ENCODE data around the gene TRIM60. TPM values are rescaled to one million over a fixed set of nuclear protein-coding genes. Genes with fewer than 3 reads are reported as not detected.
"Not testable (repeated sequence)": the region's sequence is repeated elsewhere in the genome, so short reads cannot be mapped to it uniquely, and the experiment has no call there.

Gene TRIM60
- polyA plus RNA-seq, 2 donors, result not detected

- H3K9me3 ChIP-seq (ENCODE audit: control insufficient read depth in 2 of 2, insufficient read depth in 1 of 2, low read depth in 1 of 2, low read length in 1 of 2), result no peaks in the 10 kb centered on the region
- no peaks in the 10 kb centered on the region for H3K4me1 ChIP-seq (ENCODE audit: control insufficient read depth in 2 of 2, insufficient read depth in 2 of 2, low read length in 1 of 2)
- no peak overlapping the region for H3K4me3 ChIP-seq (ENCODE audit: low read depth in 1 of 2, low read length in 2 of 2)
- no peaks in the 10 kb centered on the region for H3K27me3 ChIP-seq (ENCODE audit: control insufficient read depth in 1 of 2, insufficient read depth in 2 of 2, low read length in 2 of 2)
- H3K36me3 ChIP-seq (ENCODE audit: control insufficient read depth in 2 of 2, insufficient read depth in 2 of 2, low read length in 1 of 2), result no peaks in the 10 kb centered on the region
- 66 to 83% methylated on average over 5 of the region's 5 CpGs for WGBS, 2 donors
- no peak overlapping the region for H3K27ac ChIP-seq (ENCODE audit: low read depth in 2 of 2, low read length in 1 of 2)
These were observed 16.4 kb downstream of the TRIM60 start for GRCh38 chr4:165048170-165048569.

- no peaks in the 10 kb centered on the region for H3K9me3 ChIP-seq (ENCODE audit: control insufficient read depth in 2 of 2, insufficient read depth in 1 of 2, low read depth in 1 of 2, low read length in 1 of 2)
- no peak overlapping the region for H3K4me3 ChIP-seq (ENCODE audit: low read depth in 1 of 2, low read length in 2 of 2)
- whole genome bisulfite sequencing, 2 donors, result 60 to 72% methylated on average over 3 of the region's 3 CpGs
- peaks cover 0 to 2% of the 10 kb centered on the region in 2 donors for H3K36me3 ChIP-seq (ENCODE audit: control insufficient read depth in 2 of 2, insufficient read depth in 2 of 2, low read length in 1 of 2)
- no peaks in the 10 kb centered on the region for H3K27me3 ChIP-seq (ENCODE audit: control insufficient read depth in 1 of 2, insufficient read depth in 2 of 2, low read length in 2 of 2)
- H3K4me1 ChIP-seq (ENCODE audit: control insufficient read depth in 2 of 2, insufficient read depth in 2 of 2, low read length in 1 of 2), result no peaks in the 10 kb centered on the region
- H3K27ac ChIP-seq (ENCODE audit: low read depth in 2 of 2, low read length in 1 of 2), result no peak overlapping the region
These were observed 20.8 kb downstream of the TRIM60 start for GRCh38 chr4:165052627-165053026.

- 71 to 72% methylated on average over 6 of the region's 6 CpGs for WGBS, 2 donors
- H3K4me1 ChIP-seq (ENCODE audit: control insufficient read depth in 2 of 2, insufficient read depth in 2 of 2, low read length in 1 of 2), result no peaks in the 10 kb centered on the region
- H3K9me3 ChIP-seq (ENCODE audit: control insufficient read depth in 2 of 2, insufficient read depth in 1 of 2, low read depth in 1 of 2, low read length in 1 of 2), result no peaks in the 10 kb centered on the region
- no peaks in the 10 kb centered on the region for H3K27me3 ChIP-seq (ENCODE audit: control insufficient read depth in 1 of 2, insufficient read depth in 2 of 2, low read length in 2 of 2)
- peaks cover 0 to 2% of the 10 kb centered on the region in 2 donors for H3K36me3 ChIP-seq (ENCODE audit: control insufficient read depth in 2 of 2, insufficient read depth in 2 of 2, low read length in 1 of 2)
- H3K4me3 ChIP-seq (ENCODE audit: low read depth in 1 of 2, low read length in 2 of 2), result no peak within 1 kb of the TSS
- H3K27ac ChIP-seq (ENCODE audit: low read depth in 2 of 2, low read length in 1 of 2), result no peak within 1 kb of the TSS
These were observed 21.8 kb downstream of the TRIM60 start, which contains the start of gene TRIM75 for GRCh38 chr4:165053645-165054044. Gene TRIM75 (plus strand): TSS chr4:165053866. CDS start chr4:165059148, 5,282 bp downstream.

GRCh38 chr4:165055601-165056000 lies 23.8 kb downstream of the TRIM60 start:
- H3K9me3 ChIP-seq (ENCODE audit: control insufficient read depth in 2 of 2, insufficient read depth in 1 of 2, low read depth in 1 of 2, low read length in 1 of 2), result no peaks in the 10 kb centered on the region
- no peak overlapping the region for H3K27ac ChIP-seq (ENCODE audit: low read depth in 2 of 2, low read length in 1 of 2)
- H3K4me3 ChIP-seq (ENCODE audit: low read depth in 1 of 2, low read length in 2 of 2), result no peak overlapping the region
- H3K4me1 ChIP-seq (ENCODE audit: control insufficient read depth in 2 of 2, insufficient read depth in 2 of 2, low read length in 1 of 2), result no peaks in the 10 kb centered on the region
- 84 to 85% methylated on average over 9 of the region's 9 CpGs for WGBS, 2 donors
- H3K36me3 ChIP-seq (ENCODE audit: control insufficient read depth in 2 of 2, insufficient read depth in 2 of 2, low read length in 1 of 2), result peaks cover 0 to 2% of the 10 kb centered on the region in 2 donors
- no peaks in the 10 kb centered on the region for H3K27me3 ChIP-seq (ENCODE audit: control insufficient read depth in 1 of 2, insufficient read depth in 2 of 2, low read length in 2 of 2)

GRCh38 chr4:165058666-165059065 lies 26.9 kb downstream of the TRIM60 start:
- Histone ChIP-seq H3K36me3 (ENCODE audit: control insufficient read depth in 2 of 2, insufficient read depth in 2 of 2, low read length in 1 of 2) (peaks cover 0 to 2% of the 10 kb centered on the region in 2 donors), H3K4me1 (ENCODE audit: control insufficient read depth in 2 of 2, insufficient read depth in 2 of 2, low read length in 1 of 2) (no peaks in the 10 kb centered on the region), H3K9me3 (ENCODE audit: control insufficient read depth in 2 of 2, insufficient read depth in 1 of 2, low read depth in 1 of 2, low read length in 1 of 2) (no peaks in the 10 kb centered on the region), H3K27me3 (ENCODE audit: control insufficient read depth in 1 of 2, insufficient read depth in 2 of 2, low read length in 2 of 2) (no peaks in the 10 kb centered on the region), H3K4me3 (ENCODE audit: low read depth in 1 of 2, low read length in 2 of 2) (no peak overlapping the region), H3K27ac (ENCODE audit: low read depth in 2 of 2, low read length in 1 of 2) (no peak overlapping the region)
- WGBS, 2 donors, result 59 to 74% methylated on average over 2 of the region's 2 CpGs

GRCh38 chr4:165059386-165059785 lies 27.6 kb downstream of the TRIM60 start:
- WGBS, 2 donors, result 78% methylated on average over 4 of the region's 4 CpGs
- Histone ChIP-seq H3K4me3 (ENCODE audit: low read depth in 1 of 2, low read length in 2 of 2) (no peak overlapping the region), H3K4me1 (ENCODE audit: control insufficient read depth in 2 of 2, insufficient read depth in 2 of 2, low read length in 1 of 2) (no peaks in the 10 kb centered on the region), H3K27ac (ENCODE audit: low read depth in 2 of 2, low read length in 1 of 2) (no peak overlapping the region), H3K27me3 (ENCODE audit: control insufficient read depth in 1 of 2, insufficient read depth in 2 of 2, low read length in 2 of 2) (no peaks in the 10 kb centered on the region), H3K36me3 (ENCODE audit: control insufficient read depth in 2 of 2, insufficient read depth in 2 of 2, low read length in 1 of 2) (no peaks in the 10 kb centered on the region), H3K9me3 (ENCODE audit: control insufficient read depth in 2 of 2, insufficient read depth in 1 of 2, low read depth in 1 of 2, low read length in 1 of 2) (no peaks in the 10 kb centered on the region)

GRCh38 chr4:165060938-165061337 lies 29.1 kb downstream of the TRIM60 start:
- no peaks in the 10 kb centered on the region for H3K4me1 ChIP-seq (ENCODE audit: control insufficient read depth in 2 of 2, insufficient read depth in 2 of 2, low read length in 1 of 2)
- H3K4me3 ChIP-seq (ENCODE audit: low read depth in 1 of 2, low read length in 2 of 2), result no peak overlapping the region
- no peaks in the 10 kb centered on the region for H3K9me3 ChIP-seq (ENCODE audit: control insufficient read depth in 2 of 2, insufficient read depth in 1 of 2, low read depth in 1 of 2, low read length in 1 of 2)
- no peaks in the 10 kb centered on the region for H3K27me3 ChIP-seq (ENCODE audit: control insufficient read depth in 1 of 2, insufficient read depth in 2 of 2, low read length in 2 of 2)
- no peaks in the 10 kb centered on the region for H3K36me3 ChIP-seq (ENCODE audit: control insufficient read depth in 2 of 2, insufficient read depth in 2 of 2, low read length in 1 of 2)
- 46 to 50% methylated on average over 1 of the region's 1 CpG for WGBS, 2 donors
- H3K27ac ChIP-seq (ENCODE audit: low read depth in 2 of 2, low read length in 1 of 2), result no peak overlapping the region

GRCh38 chr4:165070560-165070959 lies 38.8 kb downstream of the TRIM60 start:
- no peaks in the 10 kb centered on the region for H3K36me3 ChIP-seq (ENCODE audit: control insufficient read depth in 2 of 2, insufficient read depth in 2 of 2, low read length in 1 of 2)
- H3K27me3 ChIP-seq (ENCODE audit: control insufficient read depth in 1 of 2, insufficient read depth in 2 of 2, low read length in 2 of 2), result no peaks in the 10 kb centered on the region
- H3K4me3 ChIP-seq (ENCODE audit: low read depth in 1 of 2, low read length in 2 of 2), result no peak overlapping the region
- no peak overlapping the region for H3K27ac ChIP-seq (ENCODE audit: low read depth in 2 of 2, low read length in 1 of 2)
- H3K9me3 ChIP-seq (ENCODE audit: control insufficient read depth in 2 of 2, insufficient read depth in 1 of 2, low read depth in 1 of 2, low read length in 1 of 2), result no peaks in the 10 kb centered on the region
- 62 to 70% methylated on average over 1 of the region's 1 CpG for WGBS, 2 donors
- no peaks in the 10 kb centered on the region for H3K4me1 ChIP-seq (ENCODE audit: control insufficient read depth in 2 of 2, insufficient read depth in 2 of 2, low read length in 1 of 2)

GRCh38 chr4:165073346-165073745 lies 41.5 kb downstream of the TRIM60 start:
- H3K4me1 ChIP-seq (ENCODE audit: control insufficient read depth in 2 of 2, insufficient read depth in 2 of 2, low read length in 1 of 2); H3K27me3 ChIP-seq (ENCODE audit: control insufficient read depth in 1 of 2, insufficient read depth in 2 of 2, low read length in 2 of 2); H3K9me3 ChIP-seq (ENCODE audit: control insufficient read depth in 2 of 2, insufficient read depth in 1 of 2, low read depth in 1 of 2, low read length in 1 of 2); H3K27ac ChIP-seq (ENCODE audit: low read depth in 2 of 2, low read length in 1 of 2); H3K4me3 ChIP-seq (ENCODE audit: low read depth in 1 of 2, low read length in 2 of 2); H3K36me3 ChIP-seq (ENCODE audit: control insufficient read depth in 2 of 2, insufficient read depth in 2 of 2, low read length in 1 of 2): not testable (repeated sequence)
- WGBS, 2 donors, result 57 to 72% methylated on average over 11 of the region's 11 CpGs

GRCh38 chr4:165077034-165077578 lies 45.3 kb downstream of the TRIM60 start:
- 93 to 95% methylated on average over 5 of the region's 5 CpGs for WGBS, 2 donors
- H3K9me3 ChIP-seq (ENCODE audit: control insufficient read depth in 2 of 2, insufficient read depth in 1 of 2, low read depth in 1 of 2, low read length in 1 of 2), result no peaks in the 10 kb centered on the region
- H3K27me3 ChIP-seq (ENCODE audit: control insufficient read depth in 1 of 2, insufficient read depth in 2 of 2, low read length in 2 of 2), result no peaks in the 10 kb centered on the region
- H3K4me3 ChIP-seq (ENCODE audit: low read depth in 1 of 2, low read length in 2 of 2), result no peak overlapping the region
- peaks cover 0 to 2% of the 10 kb centered on the region in 2 donors for H3K36me3 ChIP-seq (ENCODE audit: control insufficient read depth in 2 of 2, insufficient read depth in 2 of 2, low read length in 1 of 2)
- no peak overlapping the region for H3K27ac ChIP-seq (ENCODE audit: low read depth in 2 of 2, low read length in 1 of 2)
- no peaks in the 10 kb centered on the region for H3K4me1 ChIP-seq (ENCODE audit: control insufficient read depth in 2 of 2, insufficient read depth in 2 of 2, low read length in 1 of 2)

All from esophagus (tissue), 2 donors.